NK-92 (cell line): ENCODE data around the gene TRAF4.
"Not testable (repeated sequence)": the region's sequence is repeated elsewhere in the genome, so short reads cannot be mapped to it uniquely, and the experiment has no call there.

Experiments used
- DNase-seq: peaks from one replicate; lab custom pipeline; 2025; ENCODE audit not compliant: unreplicated experiment; lab: John Stamatoyannopoulos, UW

Gene TRAF4

GRCh38 chr17:28712705-28713415 lies 31.0 kb upstream of the TRAF4 start:
- DNase-seq = no peak

- DNase-seq = no peak
Observed at GRCh38 chr17:28714281-28714680, 29.5 kb upstream of the TRAF4 start.

DNA sequence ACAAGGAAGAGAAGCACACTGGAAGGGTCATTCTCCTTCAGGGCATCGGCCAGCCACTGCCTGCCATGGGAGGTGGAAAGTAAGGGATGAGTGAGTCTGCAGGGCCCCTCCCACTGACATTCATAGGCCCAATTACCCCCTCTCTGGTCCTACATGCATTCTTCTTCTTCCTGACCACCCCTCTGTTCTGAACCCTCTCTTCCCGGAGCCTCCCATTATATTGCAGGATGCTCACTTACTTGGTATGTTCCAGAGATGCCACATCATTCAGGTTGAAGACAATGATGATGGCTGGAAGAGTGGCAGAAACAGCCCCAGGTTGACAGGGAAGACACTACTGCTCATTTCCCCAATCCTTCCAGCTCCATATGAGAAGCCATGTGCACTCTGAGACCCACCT lies 28.6 kb upstream of the TRAF4 start:
- DNase-seq = no peak

DNA sequence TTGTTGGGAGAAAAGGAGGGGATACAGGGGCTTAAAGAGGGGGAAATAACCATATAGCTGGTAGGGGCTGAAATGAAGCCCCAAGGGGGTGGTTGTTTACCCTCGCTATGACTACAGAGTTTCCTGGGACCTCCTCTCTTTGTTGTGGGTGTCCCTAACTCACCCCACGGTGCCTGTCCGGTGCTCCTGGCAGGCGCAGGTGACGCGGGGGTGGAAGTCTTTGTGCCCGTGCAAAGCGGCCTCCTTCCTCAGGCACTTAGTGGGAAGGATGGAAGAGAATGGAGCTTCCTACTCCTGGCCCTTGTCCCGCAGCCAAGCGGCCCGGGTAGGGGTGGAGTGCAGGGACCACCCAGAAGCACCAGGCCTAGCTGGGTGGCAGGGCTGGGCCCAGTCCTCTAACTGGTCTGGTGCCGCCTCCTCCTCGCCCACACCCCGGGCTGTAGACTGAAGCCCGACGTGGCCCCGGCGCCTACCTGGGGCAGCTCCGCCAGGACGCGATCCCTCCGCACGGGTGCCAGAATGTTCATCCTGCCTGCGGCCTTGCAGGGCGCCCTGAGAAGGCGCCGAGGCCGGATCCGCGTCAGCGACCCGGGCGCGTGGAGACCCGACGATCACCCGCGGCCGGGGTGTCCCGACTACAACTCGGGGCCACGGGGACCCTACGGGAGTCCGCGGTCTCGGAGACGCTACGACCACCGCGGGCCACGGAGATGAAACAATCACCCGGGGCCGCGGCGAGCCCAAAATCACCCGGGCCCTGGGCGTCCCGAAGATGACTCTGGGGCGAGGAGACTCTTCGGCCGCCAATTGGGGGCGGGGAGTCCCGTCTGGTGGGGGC lies 26.9 kb upstream of the TRAF4 start:
- DNase-seq = no peak

DNA sequence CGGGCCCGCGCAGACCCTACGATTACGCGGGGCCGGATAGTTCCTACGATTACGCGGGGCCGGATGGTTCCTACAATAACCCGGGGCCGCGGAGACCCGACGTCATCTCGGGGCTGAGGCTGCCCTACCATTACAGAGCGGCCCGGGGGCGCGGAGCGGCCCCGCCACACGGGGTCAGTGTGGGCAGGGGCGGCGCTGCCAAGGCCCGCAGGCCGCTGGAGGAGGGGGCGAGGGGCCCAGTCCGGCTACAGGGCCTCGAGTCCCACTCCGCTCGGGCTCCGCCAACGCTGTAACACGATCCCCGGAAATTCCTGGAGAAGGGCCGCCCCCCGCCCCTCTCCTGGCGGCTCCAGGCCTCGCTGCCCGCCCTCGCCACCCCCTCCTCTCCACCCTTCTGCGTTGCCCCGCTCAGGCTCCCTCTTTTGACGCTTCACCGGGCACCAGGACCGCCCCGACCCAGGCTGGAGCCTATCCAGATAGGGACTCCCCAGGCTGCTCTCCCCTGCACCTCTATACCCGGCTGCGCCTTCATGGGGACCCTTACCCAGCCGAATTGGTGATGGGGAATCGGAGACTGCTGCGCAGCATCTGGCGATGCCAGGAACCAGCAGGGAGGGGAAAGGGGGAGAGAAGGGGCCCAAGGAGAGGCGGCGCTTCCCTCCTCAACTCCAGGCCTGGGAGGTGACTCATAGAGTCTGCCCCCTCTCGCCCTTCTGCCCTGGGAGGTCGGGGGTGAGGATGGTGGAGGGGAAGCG lies 26.1 kb upstream of the TRAF4 start, which contains the start of gene RAB34:
Gene RAB34 (minus strand): TSS at position 291 of the 755 bp plus-strand sequence. CDS start 602 bp downstream, outside the sequence.
- no peak for DNase-seq

GRCh38 chr17:28718333-28719020 lies 25.3 kb upstream of the TRAF4 start:
- DNase-seq = no peak

GRCh38 chr17:28719021-28719433 lies 24.8 kb upstream of the TRAF4 start:
- DNase-seq = no peak

GRCh38 chr17:28720247-28720996 lies 23.4 kb upstream of the TRAF4 start:
- DNase-seq = no peak

DNA sequence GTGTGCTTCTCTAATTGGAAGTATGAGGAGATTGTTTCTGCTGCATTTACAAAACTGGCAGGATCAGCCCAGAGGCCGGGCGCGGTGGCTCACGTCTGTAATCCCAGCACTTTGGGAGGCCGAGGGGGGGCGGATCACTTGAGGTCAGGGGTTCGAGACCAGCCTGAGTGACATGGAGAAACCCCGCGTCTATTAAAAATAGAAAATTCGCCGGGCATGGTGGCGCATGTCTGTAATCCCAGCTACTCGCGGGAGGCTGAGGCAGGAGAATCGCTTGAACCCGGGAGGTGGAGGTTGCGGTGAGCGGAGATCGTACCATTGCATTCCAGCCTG lies 22.8 kb upstream of the TRAF4 start:
- not testable (repeated sequence) for DNase-seq

GRCh38 chr17:28722417-28723158 lies 21.2 kb upstream of the TRAF4 start:
- DNase-seq = no peak

GRCh38 chr17:28723159-28723835 lies 20.5 kb upstream of the TRAF4 start:
- DNase-seq = no peak

- DNase-seq = not testable (repeated sequence)
Observed at GRCh38 chr17:28723836-28724499, 19.8 kb upstream of the TRAF4 start.

DNA sequence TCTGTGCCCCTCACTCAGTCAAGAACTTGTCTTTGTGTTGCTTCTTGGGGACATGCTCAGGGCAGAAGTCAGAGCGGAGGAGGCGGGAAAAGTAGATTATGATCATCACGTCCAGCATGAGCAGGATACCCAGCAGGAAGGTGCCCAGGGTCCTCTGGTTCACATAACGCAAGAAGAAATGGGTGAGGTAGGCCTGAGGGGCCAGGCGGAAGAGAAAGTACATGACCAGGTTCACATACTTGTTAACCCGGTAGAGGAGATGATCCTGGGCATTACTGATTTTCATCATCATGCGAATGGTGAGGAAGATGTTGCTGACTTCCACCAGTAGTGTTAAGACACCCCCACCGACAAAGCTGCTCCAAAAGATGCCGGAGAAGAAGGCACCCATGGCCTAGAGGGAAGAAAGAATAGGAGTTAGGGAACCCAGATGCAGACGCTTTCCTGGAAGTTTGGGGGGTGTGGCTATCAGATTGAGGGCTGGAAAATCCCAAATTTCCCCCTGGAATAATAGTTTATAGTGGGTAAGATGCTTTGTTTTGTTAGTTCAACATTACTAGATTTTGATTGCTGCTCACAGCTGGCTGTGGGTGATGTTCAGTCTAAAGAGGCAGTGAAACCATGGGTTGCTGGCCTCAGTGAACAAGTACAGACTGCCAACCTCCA lies 19.2 kb upstream of the TRAF4 start:
- DNase-seq = no peak

GRCh38 chr17:28725166-28725659 lies 18.6 kb upstream of the TRAF4 start:
- no peak for DNase-seq

GRCh38 chr17:28725660-28726225 lies 18.1 kb upstream of the TRAF4 start:
- DNase-seq = no peak

DNA sequence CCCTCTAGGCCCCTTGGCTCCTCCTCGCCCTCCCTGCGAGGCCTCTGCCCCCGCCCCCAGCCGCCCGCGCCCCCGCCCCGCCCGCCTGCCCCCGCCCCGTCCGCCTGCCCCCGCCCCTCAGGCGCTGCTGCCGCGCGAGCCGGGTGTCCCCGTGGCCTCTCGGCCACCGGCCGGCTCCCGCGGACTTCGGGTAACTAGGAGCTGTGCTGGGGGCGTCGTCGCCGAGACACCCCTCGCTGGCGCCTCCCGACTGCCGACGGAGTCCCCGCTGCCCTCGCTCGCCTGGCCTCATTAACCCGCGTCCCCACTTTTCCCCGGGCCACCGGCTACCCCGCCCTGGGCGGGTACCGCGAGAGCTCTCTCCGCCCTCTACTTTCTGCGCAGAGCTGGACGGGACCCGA lies 17.6 kb upstream of the TRAF4 start, which contains the start of gene TLCD1:
Gene TLCD1 (minus strand): TSS at position 8 of the 401 bp plus-strand sequence. CDS start 136 bp downstream, outside the sequence.
- DNase-seq = no peak
